GM12878 (cell line): ENCODE data around the gene COL9A3. TPM values are rescaled to one million over a fixed set of nuclear protein-coding genes. Genes with fewer than 3 reads are reported as not detected.

Experiments used
- ATAC-seq: fragments of 200-7000 bp; cut with Tn5 transposase; 3 replicates; pipeline ENCODE4 v1.9.1; 2020; ENCODE audit warnings: mild to moderate bottlenecking, moderate library complexity
- BruUV-seq: library from RNA; stranded (reverse); fragments of 400-500 nt; replicated peaks from 2 replicates; lab custom pipeline; 2021; lab: Mats Ljungman, UMichigan
- CTCF ChIA-PET: fragments of 300-600 bp; sonication (Branson Sonifier 250); formaldehyde crosslinking; extraction: SDS; loops from one replicate; lab custom pipeline; 2021; ENCODE audit warnings: inconsistent platforms; lab: Yijun Ruan, JAX
- POLR2A ChIA-PET: fragments of 350-600 bp; formaldehyde crosslinking; extraction: SDS; loops from one replicate; lab custom pipeline; 2021; ENCODE audit warnings: inconsistent platforms; lab: Charles Lee
- RAD21 ChIA-PET: fragments of 300-600 bp; sonication (Branson Sonifier 250); formaldehyde crosslinking; loops from one replicate; lab custom pipeline; 2023; ENCODE audit warnings: antibody characterized with exemption; ENCODE audit not compliant: unreplicated experiment; lab: Charles Lee
- SMC1A ChIA-PET: fragments of 300-600 bp; sonication (Branson Sonifier 250); formaldehyde crosslinking; loops from one replicate; lab custom pipeline; 2023; ENCODE audit not compliant: unreplicated experiment, uncharacterized antibody; lab: Charles Lee
- DNase-seq: peaks from one replicate; pipeline ENCODE4 v3.0.0-alpha.2; 2011; ENCODE audit warnings: low read depth, low spot score
- FAIRE-seq: peaks from 3 replicates; lab custom pipeline; 2011; peaks lifted over from hg19 to GRCh38; lab: Jason Lieb, UNC
- H2AFZ ChIP-seq: 2 replicates; pipeline ENCODE4 v1.6.0; 2011; ENCODE audit warnings: low read depth, low read length, control low read depth; ENCODE audit not compliant: control insufficient read depth
- H3K27ac ChIP-seq: 2 replicates; pipeline ENCODE4 v1.5.1; 2011; ENCODE audit warnings: control low read depth; ENCODE audit not compliant: control insufficient read depth, insufficient read depth
- H3K27me3 ChIP-seq, 2 experiments: replicated peaks in 1 of 2; 2 replicates each; pipeline versions ENCODE4 v1.6.0 to v1.6.1; 2011; ENCODE audit warnings: low read length in 1 of 2; ENCODE audit not compliant: control insufficient read depth in 2 of 2, insufficient read depth in 2 of 2
- H3K36me3 ChIP-seq, 2 experiments: 2 replicates each; pipeline ENCODE4 v1.5.1; 2011; ENCODE audit warnings: low read length in 1 of 2; ENCODE audit not compliant: control insufficient read depth in 2 of 2, insufficient read depth in 2 of 2
- H3K4me1 ChIP-seq: 2 replicates; pipeline ENCODE4 v1.6.1; 2011; ENCODE audit warnings: mild to moderate bottlenecking, low read length, moderate library complexity, mixed read lengths; ENCODE audit not compliant: control insufficient read depth, insufficient read depth
- H3K4me2 ChIP-seq: 2 replicates; pipeline ENCODE4 v1.6.0; 2011; ENCODE audit warnings: control low read depth; ENCODE audit not compliant: control insufficient read depth, insufficient read depth
- H3K4me3 ChIP-seq: fragments of 200-600 bp; sonication (generic); 2 replicates; pipeline ENCODE4 v1.5.1; 2016
- H3K79me2 ChIP-seq: 2 replicates; pipeline ENCODE4 v1.6.0; 2011; ENCODE audit warnings: low read length; ENCODE audit not compliant: control insufficient read depth, insufficient read depth
- H3K9ac ChIP-seq: 2 replicates; pipeline ENCODE4 v1.8.0; 2011; ENCODE audit warnings: low read length, control low read depth, mixed read lengths; ENCODE audit not compliant: control insufficient read depth, insufficient read depth
- H3K9me3 ChIP-seq: replicated peaks from 3 replicates; pipeline ENCODE4 v1.5.1; 2011; ENCODE audit warnings: mild to moderate bottlenecking, low read length; ENCODE audit not compliant: control insufficient read depth, insufficient read depth
- H4K20me1 ChIP-seq: 2 replicates; pipeline ENCODE4 v1.6.0; 2011; ENCODE audit not compliant: control insufficient read depth, insufficient read depth
- CHD4 ChIP-seq: fragments of 200-600 bp; sonication (generic); IDR thresholded peaks from 2 replicates; pipeline ENCODE4 v1.6.1; 2016; ENCODE audit warnings: mild to moderate bottlenecking
- EZH2 ChIP-seq: IDR thresholded peaks from 2 replicates; pipeline ENCODE4 v1.6.1; 2012; ENCODE audit warnings: low read depth, mild to moderate bottlenecking, control low read depth, inconsistent platforms, low read length, borderline replicate concordance; ENCODE audit not compliant: control insufficient read depth
- FOXK2 ChIP-seq: fragments of 450-650 bp; IDR thresholded peaks from 2 replicates; pipeline ENCODE4 v1.6.1; 2017; ENCODE audit warnings: mild to moderate bottlenecking, moderate library complexity
- IKZF1 ChIP-seq: fragments of 450-650 bp; conservative IDR thresholded peaks from 2 replicates; pipeline ENCODE4 v1.6.1; 2017; ENCODE audit warnings: antibody characterized with exemption, mild to moderate bottlenecking
- NR2F1 ChIP-seq: fragments of 450-650 bp; conservative IDR thresholded peaks from 2 replicates; pipeline ENCODE4 v1.6.1; 2017; ENCODE audit warnings: mild to moderate bottlenecking
- POLR2A ChIP-seq: IDR thresholded peaks from 2 replicates; pipeline ENCODE4 v1.6.1; 2011; ENCODE audit warnings: low read depth, mild to moderate bottlenecking, low read length
- POU2F2 ChIP-seq: IDR thresholded peaks from 3 replicates; pipeline ENCODE4 v1.6.1; 2011; ENCODE audit warnings: low read depth, mild to moderate bottlenecking, low read length, borderline replicate concordance
- SPI1 ChIP-seq: IDR thresholded peaks from 2 replicates; pipeline ENCODE4 v1.6.1; 2011; ENCODE audit warnings: low read depth, mild to moderate bottlenecking, low read length, moderate library complexity, borderline replicate concordance; ENCODE audit not compliant: insufficient read depth
- SUZ12 ChIP-seq: fragments of 200-600 bp; sonication (generic); IDR thresholded peaks from one replicate; pipeline ENCODE4 v1.6.1; 2018; ENCODE audit warnings: antibody characterized with exemption, mild to moderate bottlenecking; ENCODE audit not compliant: unreplicated experiment
- TCF12 ChIP-seq: IDR thresholded peaks from 2 replicates; pipeline ENCODE4 v1.6.1; 2011; ENCODE audit warnings: low read depth, mild to moderate bottlenecking, low read length
- ZNF622 ChIP-seq: fragments of 450-650 bp; IDR thresholded peaks from 2 replicates; pipeline ENCODE4 v1.6.1; 2017; ENCODE audit warnings: mild to moderate bottlenecking, inconsistent platforms
- WGBS: methylation state at CpG from one replicate; pipeline ENCODE4 v1.1.6; 2016; ENCODE audit warnings: low lambda C conversion rate; ENCODE audit not compliant: insufficient replicate concordance, insufficient coverage; ENCODE audit errors: missing lambda C conversion rate; 5-methylcytosine and 5-hydroxymethylcytosine counted together
- in situ Hi-C: fragments of 300-500 bp; cut with MboI; formaldehyde crosslinking; loops from 9 replicates; pipeline ENCODE4 v1.14.3; 2018; ENCODE audit warnings: mixed read lengths
- intact Hi-C: fragments of 100-400 bp; cut with micrococcal nuclease; formaldehyde crosslinking; loops from one replicate; pipeline ENCODE4 v1.14.2; 2022; ENCODE audit not compliant: unreplicated experiment
- polyA plus RNA-seq, 11 experiments: library from polyadenylated mRNA; depleted of rRNA in 4 of 11; unstranded in 6 of 11; stranded (reverse) in 5 of 11; fragments of >200 nt; fragmentation: Nextera tagmentation in 4 of 11; fragmentation: Illumina TruSeq in 1 of 11; extraction: Ambion mirVana in 4 of 11; extraction: Trizol in 1 of 11; gene quantifications; 1 replicate in 1 of 11; 2 replicates in 10 of 11; pipeline versions ENCODE4 v1.2.1 to v1.2.3, GENCODE V29; 2011 to 2016; ENCODE audit warnings: inconsistent platforms in 2 of 11, missing spikeins in 2 of 11, low read depth in 1 of 11
- total RNA-seq, 4 experiments: library from RNA; depleted of rRNA in 3 of 4; stranded (reverse); fragments of >200 nt in 3 of 4; fragmentation: Illumina TruSeq in 1 of 4; extraction: Trizol in 1 of 4; gene quantifications; 2 replicates each; pipeline versions ENCODE4 v1.2.1 to v1.2.3, GENCODE V29; 2013 to 2021
- TF ChIP-seq, protein P1 (sequence below): fragments of 450-650 bp; IDR thresholded peaks from 2 replicates; pipeline ENCODE4 v1.6.1; 2016; ENCODE audit warnings: mild to moderate bottlenecking

Gene COL9A3
- total and polyA plus RNA-seq, 10 of the 15 experiments (the other 5 are each of a cell fraction or from before 2014, with no cell fraction given) = 0.09 to 1.7 (median 0.63) TPM; not detected in 1

DNA sequence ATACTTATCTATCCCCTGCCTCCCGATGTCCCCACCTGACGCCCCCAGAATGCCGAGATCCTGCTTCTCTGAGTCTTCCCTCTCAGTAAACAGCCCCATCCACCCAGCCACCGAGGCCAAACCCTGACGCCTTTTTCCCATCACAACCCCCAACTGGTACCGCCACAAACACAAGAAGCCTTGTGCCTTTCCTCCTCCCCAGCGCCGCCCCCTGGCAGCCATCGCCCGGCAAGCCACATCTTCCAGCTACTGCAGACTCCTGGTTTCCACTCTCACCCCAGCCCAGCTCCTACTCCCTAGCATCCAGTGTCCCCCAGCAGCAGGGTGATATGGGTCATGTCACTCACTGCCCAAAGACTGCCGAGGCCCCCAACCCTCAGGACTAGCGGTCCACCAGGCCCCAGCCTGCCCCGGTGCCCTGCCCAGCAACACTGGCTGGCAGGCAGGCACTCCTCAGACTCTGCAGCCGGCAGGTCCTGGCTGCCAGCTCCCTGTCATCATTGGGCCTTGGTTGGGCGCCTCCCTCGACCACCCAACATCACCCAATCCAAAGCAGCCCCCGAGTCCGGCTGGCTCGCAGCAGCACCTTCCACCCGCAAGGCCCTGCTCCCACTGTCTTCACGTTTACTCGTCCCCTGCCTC is 33.6 kb downstream of the COL9A3 start (continued):
- TF ChIP-seq SPI1 = no peak
- TF ChIP-seq, all 136 proteins: peak for 0

- ATAC-seq (no peak), DNase-seq (no peak), FAIRE-seq (no peak)
- H3K79me2 ChIP-seq = no peaks in the 10 kb centered on the region
- no peaks in the 10 kb centered on the region for H3K27me3 ChIP-seq
- ChIA-PET SMC1A (no interaction called here), POLR2A (no interaction called here), CTCF (no interaction called here), RAD21 (no interaction called here)
- no peak overlapping the region for H3K27ac ChIP-seq
- 69% methylated on average over 8 of the region's 8 CpGs for WGBS
- no peak for TF ChIP-seq TCF12
- TF ChIP-seq NR2F1 = no peak
- TF ChIP-seq SUZ12 = no peak
- no peak for TF ChIP-seq ZNF622
- no peak for TF ChIP-seq IKZF1
- TF ChIP-seq POLR2A = no peak
- TF ChIP-seq POU2F2 = no peak
- TF ChIP-seq EZH2 = no peak
- TF ChIP-seq, protein P1, sequence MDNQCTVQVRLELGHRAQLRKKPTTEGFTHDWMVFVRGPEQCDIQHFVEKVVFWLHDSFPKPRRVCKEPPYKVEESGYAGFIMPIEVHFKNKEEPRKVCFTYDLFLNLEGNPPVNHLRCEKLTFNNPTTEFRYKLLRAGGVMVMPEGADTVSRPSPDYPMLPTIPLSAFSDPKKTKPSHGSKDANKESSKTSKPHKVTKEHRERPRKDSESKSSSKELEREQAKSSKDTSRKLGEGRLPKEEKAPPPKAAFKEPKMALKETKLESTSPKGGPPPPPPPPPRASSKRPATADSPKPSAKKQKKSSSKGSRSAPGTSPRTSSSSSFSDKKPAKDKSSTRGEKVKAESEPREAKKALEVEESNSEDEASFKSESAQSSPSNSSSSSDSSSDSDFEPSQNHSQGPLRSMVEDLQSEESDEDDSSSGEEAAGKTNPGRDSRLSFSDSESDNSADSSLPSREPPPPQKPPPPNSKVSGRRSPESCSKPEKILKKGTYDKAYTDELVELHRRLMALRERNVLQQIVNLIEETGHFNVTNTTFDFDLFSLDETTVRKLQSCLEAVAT = no peak
- TF ChIP-seq FOXK2 = no peak
- TF ChIP-seq CHD4 = no peak
- H3K9ac ChIP-seq = no peak overlapping the region
- no TSS peak for BruUV-seq
- H4K20me1 ChIP-seq = no peaks in the 10 kb centered on the region
- H3K9me3 ChIP-seq = no peaks in the 10 kb centered on the region
- H2AFZ ChIP-seq = no peak overlapping the region
- intact Hi-C loops = no loop called here
- in situ Hi-C loops = no loop called here
- no peaks in the 10 kb centered on the region; the same call in 1 of the 2 replicates for H3K4me1 ChIP-seq
- no peaks in the 10 kb centered on the region for H3K36me3 ChIP-seq
- no peak overlapping the region for H3K4me3 ChIP-seq
- no peak overlapping the region for H3K4me2 ChIP-seq
Measured at GRCh38 chr20:62852196-62852595, 35.3 kb downstream of the COL9A3 start.
